ENCODE results near the gene LPAR1. TPM values are rescaled to one million over a fixed set of nuclear protein-coding genes. Genes with fewer than 3 reads are reported as not detected.

LPAR1 gene
- total RNA-seq, 1 experiment from 2014 or later, result 0.21 TPM

GRCh38 chr9:110980261-110980660 lies 58.0 kb downstream of the LPAR1 start:
- TF ChIP-seq CTCF (IDR thresholded peaks at IDR 0.05; ENCODE audit: unreplicated experiment), result no peak
- Mint-ChIP-seq H3K27ac (ENCODE audit: low read depth, unreplicated experiment) (no peak overlapping the region), H3K4me1 (ENCODE audit: insufficient read depth, unreplicated experiment) (peaks cover 17% of the 10 kb centered on the region), H3K27me3 (ENCODE audit: insufficient read depth, unreplicated experiment) (no peaks in the 10 kb centered on the region), H3K36me3 (ENCODE audit: insufficient read depth, unreplicated experiment) (no peaks in the 10 kb centered on the region), H3K9me3 (ENCODE audit: unreplicated experiment) (no peaks in the 10 kb centered on the region), H3K4me3 (ENCODE audit: unreplicated experiment) (no peak overlapping the region)
- DNase-seq (ENCODE audit: unreplicated experiment), result no peak
- ChIA-PET POLR2A (no interaction called here), CTCF (interaction anchor here (0.7 kb wide), 1 partner anchor 269 kb away, joined by 4 read pairs; no protein-coding TSS in a partner anchor)
- BruUV-seq (replicated peaks), result no TSS peak
- intact Hi-C loops (cut with micrococcal nuclease), result no loop called here

- Mint-ChIP-seq H3K4me1 (ENCODE audit: insufficient read depth, unreplicated experiment) (peaks cover 17% of the 10 kb centered on the region), H3K27ac (ENCODE audit: low read depth, unreplicated experiment) (no peak overlapping the region)
These were observed 58.6 kb downstream of the LPAR1 start for GRCh38 chr9:110979636-110980035.

GRCh38 chr9:110978516-110978915 lies 59.8 kb downstream of the LPAR1 start:
- CTCF ChIA-PET, result no interaction called here
- BruUV-seq (replicated peaks), result no TSS peak
- H3K9me3 Mint-ChIP-seq (ENCODE audit: unreplicated experiment), result no peaks in the 10 kb centered on the region
- peaks cover 17% of the 10 kb centered on the region for H3K4me1 Mint-ChIP-seq (ENCODE audit: insufficient read depth, unreplicated experiment)
- no peak for TF ChIP-seq CTCF (IDR thresholded peaks at IDR 0.05; ENCODE audit: unreplicated experiment)
- H3K27ac Mint-ChIP-seq (ENCODE audit: low read depth, unreplicated experiment), result no peak overlapping the region
- no peaks in the 10 kb centered on the region for H3K36me3 Mint-ChIP-seq (ENCODE audit: insufficient read depth, unreplicated experiment)
- intact Hi-C loops (cut with micrococcal nuclease), result no loop called here
- DNase-seq (ENCODE audit: unreplicated experiment), result no peak
- no peak overlapping the region for H3K4me3 Mint-ChIP-seq (ENCODE audit: unreplicated experiment)
- POLR2A ChIA-PET, result interaction anchor here (0.8 kb wide), 1 partner anchor 81 kb away, joined by 3 read pairs; no protein-coding TSS in a partner anchor
- H3K27me3 Mint-ChIP-seq (ENCODE audit: insufficient read depth, unreplicated experiment), result no peaks in the 10 kb centered on the region

More at GRCh38 chr9:110979636-110980035, 58.6 kb downstream of the LPAR1 start:
- no TSS peak for BruUV-seq (replicated peaks)
- intact Hi-C loops (cut with micrococcal nuclease), result no loop called here
- no peak for DNase-seq (ENCODE audit: unreplicated experiment)
- no peak for TF ChIP-seq CTCF (IDR thresholded peaks at IDR 0.05; ENCODE audit: unreplicated experiment)
- ChIA-PET CTCF (interaction anchor here (0.7 kb wide), 1 partner anchor 268 kb away, joined by 4 read pairs; no protein-coding TSS in a partner anchor), POLR2A (no interaction called here)
- Mint-ChIP-seq H3K4me3 (ENCODE audit: unreplicated experiment) (no peak overlapping the region), H3K9me3 (ENCODE audit: unreplicated experiment) (no peaks in the 10 kb centered on the region), H3K27me3 (ENCODE audit: insufficient read depth, unreplicated experiment) (no peaks in the 10 kb centered on the region), H3K36me3 (ENCODE audit: insufficient read depth, unreplicated experiment) (no peaks in the 10 kb centered on the region)

- CTCF ChIA-PET, result interaction anchor here (0.7 kb wide), 1 partner anchor 292 kb away, joined by 3 read pairs; no protein-coding TSS in a partner anchor
- peak; percentile 89 for DNase-seq (ENCODE audit: unreplicated experiment)
- peaks cover 17% of the 10 kb centered on the region for H3K4me1 Mint-ChIP-seq (ENCODE audit: insufficient read depth, unreplicated experiment)
- no peak for TF ChIP-seq CTCF (IDR thresholded peaks at IDR 0.05; ENCODE audit: unreplicated experiment)
- no peaks in the 10 kb centered on the region for H3K36me3 Mint-ChIP-seq (ENCODE audit: insufficient read depth, unreplicated experiment)
- H3K27ac Mint-ChIP-seq (ENCODE audit: low read depth, unreplicated experiment), result peak overlapping the region; percentile 13
- no peak overlapping the region for H3K4me3 Mint-ChIP-seq (ENCODE audit: unreplicated experiment)
- POLR2A ChIA-PET, result no interaction called here
- H3K27me3 Mint-ChIP-seq (ENCODE audit: insufficient read depth, unreplicated experiment), result no peaks in the 10 kb centered on the region
- no peaks in the 10 kb centered on the region for H3K9me3 Mint-ChIP-seq (ENCODE audit: unreplicated experiment)
- intact Hi-C loops (cut with micrococcal nuclease), result no loop called here
- BruUV-seq (replicated peaks), result no TSS peak
These were observed 61.0 kb downstream of the LPAR1 start for GRCh38 chr9:110977259-110977709.
